ENCODE data around the gene MSMO1. TPM values are rescaled to one million over a fixed set of nuclear protein-coding genes. Genes with fewer than 3 reads are reported as not detected.

MSMO1 gene
- total and polyA plus RNA-seq, 2 experiments from 2014 or later, result 145 to 272 TPM

- Histone ChIP-seq H4K20me1 (replicated peaks; ENCODE audit: insufficient read depth) (no peaks in the 10 kb centered on the region), H3K27me3 (ENCODE audit: insufficient read depth) (peaks cover 36% of the 10 kb centered on the region), H3K27ac (ENCODE audit: low read depth) (no peak overlapping the region), H3K36me3 (ENCODE audit: insufficient read depth) (no peaks in the 10 kb centered on the region), H3K4me3 (no peak overlapping the region), H3K4me2 (no peak overlapping the region), H3K4me1 (ENCODE audit: insufficient read depth) (peaks cover 19% of the 10 kb centered on the region), H3K79me2 (replicated peaks; ENCODE audit: insufficient read depth) (no peaks in the 10 kb centered on the region), H2AFZ (no peak overlapping the region), H3K9me2 (ENCODE audit: insufficient read depth) (no peaks in the 10 kb centered on the region), H3F3A (replicated peaks; ENCODE audit: low read depth) (no peaks in the 10 kb centered on the region)
- H3K4me3 Mint-ChIP-seq, result no peak overlapping the region
- no peak for TF ChIP-seq JUNB (IDR thresholded peaks at IDR 0.05; ENCODE audit: unreplicated experiment)
- TF ChIP-seq ZNF331 (CRISPR knock-in tag; IDR thresholded peaks at IDR 0.05; ENCODE audit: low read depth), result no peak
- no peak for TF ChIP-seq CREB1 (CRISPR knock-in tag; IDR thresholded peaks at IDR 0.05; ENCODE audit: low read depth)
- no peak for TF ChIP-seq STAT1 (IDR thresholded peaks at IDR 0.05; ENCODE audit: unreplicated experiment)
- TF ChIP-seq POLR2AphosphoS5 (IDR thresholded peaks at IDR 0.05; ENCODE audit: low read depth), result no peak
- no peak for TF ChIP-seq CTCF (conservative IDR thresholded peaks at IDR 0.05; ENCODE audit: low read depth in 2 of 2)
- H3K9me3 Mint-ChIP-seq, result no peaks in the 10 kb centered on the region
- H3K4me1 Mint-ChIP-seq, result peaks cover 34% of the 10 kb centered on the region
- ATAC-seq (no peak), DNase-seq (ENCODE audit: low spot score) (no peak)
- no peak overlapping the region for H3K27ac Mint-ChIP-seq
- no peaks in the 10 kb centered on the region for H3K36me3 Mint-ChIP-seq (ENCODE audit: low read depth)
- H3K27me3 Mint-ChIP-seq (ENCODE audit: insufficient read depth, low read depth, poor library complexity), result peaks cover 16% of the 10 kb centered on the region
Measured at GRCh38 chr4:165381821-165382373, 54.4 kb downstream of the MSMO1 start.

GRCh38 chr4:165382640-165383039 lies 55.2 kb downstream of the MSMO1 start:
- no peaks in the 10 kb centered on the region for H3K36me3 Mint-ChIP-seq (ENCODE audit: low read depth)
- H3K27me3 Mint-ChIP-seq (ENCODE audit: insufficient read depth, low read depth, poor library complexity), result peaks cover 16% of the 10 kb centered on the region
- no peaks in the 10 kb centered on the region for H3K79me2 ChIP-seq (replicated peaks; ENCODE audit: insufficient read depth)
- H3K27ac Mint-ChIP-seq, result no peak overlapping the region
- H3F3A ChIP-seq (replicated peaks; ENCODE audit: low read depth), result no peaks in the 10 kb centered on the region
- H3K36me3 ChIP-seq (ENCODE audit: insufficient read depth), result no peaks in the 10 kb centered on the region
- no peak overlapping the region for H2AFZ ChIP-seq
- H3K9me2 ChIP-seq (ENCODE audit: insufficient read depth), result no peaks in the 10 kb centered on the region
- no peaks in the 10 kb centered on the region for H3K9me3 Mint-ChIP-seq
- H3K27me3 ChIP-seq (ENCODE audit: insufficient read depth), result peaks cover 30% of the 10 kb centered on the region
- peaks cover 34% of the 10 kb centered on the region for H3K4me1 Mint-ChIP-seq
- H3K4me1 ChIP-seq (ENCODE audit: insufficient read depth), result peaks cover 19% of the 10 kb centered on the region
- no peak overlapping the region for H3K4me2 ChIP-seq
- H3K4me3 ChIP-seq, result no peak overlapping the region
- H3K4me3 Mint-ChIP-seq, result no peak overlapping the region
- H4K20me1 ChIP-seq (replicated peaks; ENCODE audit: insufficient read depth), result no peaks in the 10 kb centered on the region
- DNase-seq (ENCODE audit: low spot score) (no peak), ATAC-seq (no peak)
- no peak overlapping the region for H3K27ac ChIP-seq (ENCODE audit: low read depth)
- TF ChIP-seq REST (IDR thresholded peaks at IDR 0.05; ENCODE audit: unreplicated experiment) (no peak), CREB1 (CRISPR knock-in tag; IDR thresholded peaks at IDR 0.05; ENCODE audit: low read depth) (no peak), CTCF (conservative IDR thresholded peaks at IDR 0.05; ENCODE audit: low read depth in 2 of 2) (no peak), EZH2 (IDR thresholded peaks at IDR 0.05; ENCODE audit: low read depth, unreplicated experiment) (no peak)

Measured in GM23338 (cell line).